K562 (cell line): Measurements from ENCODE around the gene CENPO.

Source experiments
- CHD1 ChIP-seq: fragments of 200-600 bp; sonication (generic); IDR thresholded peaks from one replicate; pipeline ENCODE4 v1.6.1; 2012; ENCODE audit warnings: mild to moderate bottlenecking, moderate library complexity, low read length, inconsistent platforms
- ERF ChIP-seq: fragments of 450-650 bp; formaldehyde crosslinking; IDR thresholded peaks from 2 replicates; pipeline ENCODE4 v1.4.0; 2020; ENCODE audit warnings: mild to moderate bottlenecking, mixed read lengths
- FOXA1 ChIP-seq: fragments of 450-650 bp; IDR thresholded peaks from 2 replicates; pipeline ENCODE4 v1.6.1; 2016; ENCODE audit warnings: mild to moderate bottlenecking, borderline replicate concordance
- JUND ChIP-seq, 2 experiments: IDR thresholded peaks; 2 replicates in 1 of 2; 3 replicates in 1 of 2; pipeline ENCODE4 v1.6.1; 2011; ENCODE audit warnings: borderline replicate concordance in 2 of 2, low read depth in 2 of 2, low read length in 2 of 2, improper control_type of control experiment in 1 of 2, missing biosample characterization in 1 of 2, missing genetic modification characterization in 1 of 2, missing genetic modification reagents in 1 of 2
- POLR2A ChIP-seq: fragments of 450-650 bp; conservative IDR thresholded peaks from 2 replicates; pipeline ENCODE4 v1.6.1; 2016
- SP2 ChIP-seq: IDR thresholded peaks from 2 replicates; pipeline ENCODE4 v1.6.1; 2011; ENCODE audit warnings: mild to moderate bottlenecking, low read depth, low read length, moderate library complexity; ENCODE audit not compliant: poor library complexity, severe bottlenecking; ENCODE audit errors: extremely low read depth
- TF ChIP-seq, protein P1 (sequence below): fragments of 450-650 bp; formaldehyde crosslinking; IDR thresholded peaks from 2 replicates; pipeline ENCODE4 v1.4.0; 2020; ENCODE audit warnings: mild to moderate bottlenecking
- TF ChIP-seq, protein P2 (sequence below), 3 experiments: IDR thresholded peaks in 2 of 3; conservative IDR thresholded peaks in 1 of 3; 2 replicates each; pipeline ENCODE4 v1.5.1; 2011 to 2012; ENCODE audit warnings: low read length in 3 of 3, mild to moderate bottlenecking in 3 of 3, control low read depth in 2 of 3, improper control_type of control experiment in 1 of 3, inconsistent platforms in 1 of 3, low read depth in 1 of 3, mixed read lengths in 1 of 3, moderate library complexity in 1 of 3; ENCODE audit not compliant: insufficient read depth in 2 of 3

DNA sequence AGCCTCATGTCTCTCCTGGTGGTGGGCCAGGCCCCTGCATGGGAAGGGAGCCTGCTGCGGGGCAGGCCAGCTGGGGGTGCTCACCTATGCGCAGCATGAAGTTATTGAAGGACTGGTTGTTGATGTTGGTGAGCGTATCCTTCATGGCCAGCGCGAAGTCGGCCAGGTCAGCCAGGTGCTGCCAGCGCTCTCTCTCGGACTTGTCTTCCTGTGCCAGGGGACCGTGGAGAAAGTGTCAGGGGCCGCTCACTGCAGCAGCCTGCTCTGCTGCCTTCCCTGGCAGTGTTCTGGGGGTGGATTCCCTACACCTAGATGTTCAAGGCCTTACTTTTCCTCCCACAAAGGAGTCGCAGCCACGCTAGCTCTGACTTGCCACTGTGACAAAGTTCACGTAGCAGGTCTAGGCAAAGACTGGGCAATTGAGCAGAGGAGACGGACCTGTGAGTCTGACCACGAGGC lies 28.2 kb downstream of the CENPO start:
- TF ChIP-seq ERF (CRISPR knock-in tag) (no peak), CHD1 (no peak), FOXA1 (no peak), SP2 (no peak), JUND (IDR thresholded peaks at IDR 0.05; ENCODE audit: borderline replicate concordance, low read depth, low read length) (no peak), JUND (tag; IDR thresholded peaks at IDR 0.05; ENCODE audit: borderline replicate concordance, low read depth, low read length) (no peak), POLR2A (0 out of 2 replicates have a peak, but pooled peaks have one; percentile 2)
- TF ChIP-seq, protein P1, sequence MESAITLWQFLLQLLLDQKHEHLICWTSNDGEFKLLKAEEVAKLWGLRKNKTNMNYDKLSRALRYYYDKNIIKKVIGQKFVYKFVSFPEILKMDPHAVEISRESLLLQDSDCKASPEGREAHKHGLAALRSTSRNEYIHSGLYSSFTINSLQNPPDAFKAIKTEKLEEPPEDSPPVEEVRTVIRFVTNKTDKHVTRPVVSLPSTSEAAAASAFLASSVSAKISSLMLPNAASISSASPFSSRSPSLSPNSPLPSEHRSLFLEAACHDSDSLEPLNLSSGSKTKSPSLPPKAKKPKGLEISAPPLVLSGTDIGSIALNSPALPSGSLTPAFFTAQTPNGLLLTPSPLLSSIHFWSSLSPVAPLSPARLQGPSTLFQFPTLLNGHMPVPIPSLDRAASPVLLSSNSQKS (CRISPR knock-in tag): no peak
- TF ChIP-seq, protein P2, sequence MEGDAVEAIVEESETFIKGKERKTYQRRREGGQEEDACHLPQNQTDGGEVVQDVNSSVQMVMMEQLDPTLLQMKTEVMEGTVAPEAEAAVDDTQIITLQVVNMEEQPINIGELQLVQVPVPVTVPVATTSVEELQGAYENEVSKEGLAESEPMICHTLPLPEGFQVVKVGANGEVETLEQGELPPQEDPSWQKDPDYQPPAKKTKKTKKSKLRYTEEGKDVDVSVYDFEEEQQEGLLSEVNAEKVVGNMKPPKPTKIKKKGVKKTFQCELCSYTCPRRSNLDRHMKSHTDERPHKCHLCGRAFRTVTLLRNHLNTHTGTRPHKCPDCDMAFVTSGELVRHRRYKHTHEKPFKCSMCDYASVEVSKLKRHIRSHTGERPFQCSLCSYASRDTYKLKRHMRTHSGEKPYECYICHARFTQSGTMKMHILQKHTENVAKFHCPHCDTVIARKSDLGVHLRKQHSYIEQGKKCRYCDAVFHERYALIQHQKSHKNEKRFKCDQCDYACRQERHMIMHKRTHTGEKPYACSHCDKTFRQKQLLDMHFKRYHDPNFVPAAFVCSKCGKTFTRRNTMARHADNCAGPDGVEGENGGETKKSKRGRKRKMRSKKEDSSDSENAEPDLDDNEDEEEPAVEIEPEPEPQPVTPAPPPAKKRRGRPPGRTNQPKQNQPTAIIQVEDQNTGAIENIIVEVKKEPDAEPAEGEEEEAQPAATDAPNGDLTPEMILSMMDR (IDR thresholded peaks at IDR 0.05 in 2 of 3, conservative IDR thresholded peaks at IDR 0.05 in 1 of 3; ENCODE audit: insufficient read depth in 2 of 3, low read depth in 1 of 3, low read length in 3 of 3): no peak
